Hematopoietic multipotent progenitor cell treated with erythropoietin and hydrocortisone succinate and interleukin-3 and kit ligand, for 17 days (in vitro differentiated cells): ENCODE measurements around the gene THRB.

ENCODE experiments used
- DNase-seq: peaks from one replicate; pipeline ENCODE4 v3.0.0-alpha.2; 2015; ENCODE audit warnings: low spot score

THRB gene

DNA sequence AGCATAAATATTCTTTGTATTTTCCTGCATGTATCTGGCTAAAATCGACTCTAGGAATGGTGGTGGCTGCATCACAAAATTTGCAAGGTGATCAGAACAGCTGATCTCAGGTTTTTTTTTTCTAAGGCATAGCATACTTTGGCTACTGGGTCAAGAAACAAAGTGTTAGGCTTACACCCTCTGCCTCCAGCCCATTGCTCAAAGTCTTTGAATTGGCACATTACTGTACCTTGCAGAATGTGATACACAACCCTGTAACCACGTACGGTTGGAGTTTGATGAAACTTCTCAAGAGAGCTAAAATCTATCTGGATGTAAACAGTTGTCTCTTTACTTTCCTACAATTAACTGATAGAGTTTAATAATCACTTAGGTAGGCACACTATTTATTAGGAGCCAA lies 188.1 kb downstream of the THRB start:
- no peak for DNase-seq

DNA sequence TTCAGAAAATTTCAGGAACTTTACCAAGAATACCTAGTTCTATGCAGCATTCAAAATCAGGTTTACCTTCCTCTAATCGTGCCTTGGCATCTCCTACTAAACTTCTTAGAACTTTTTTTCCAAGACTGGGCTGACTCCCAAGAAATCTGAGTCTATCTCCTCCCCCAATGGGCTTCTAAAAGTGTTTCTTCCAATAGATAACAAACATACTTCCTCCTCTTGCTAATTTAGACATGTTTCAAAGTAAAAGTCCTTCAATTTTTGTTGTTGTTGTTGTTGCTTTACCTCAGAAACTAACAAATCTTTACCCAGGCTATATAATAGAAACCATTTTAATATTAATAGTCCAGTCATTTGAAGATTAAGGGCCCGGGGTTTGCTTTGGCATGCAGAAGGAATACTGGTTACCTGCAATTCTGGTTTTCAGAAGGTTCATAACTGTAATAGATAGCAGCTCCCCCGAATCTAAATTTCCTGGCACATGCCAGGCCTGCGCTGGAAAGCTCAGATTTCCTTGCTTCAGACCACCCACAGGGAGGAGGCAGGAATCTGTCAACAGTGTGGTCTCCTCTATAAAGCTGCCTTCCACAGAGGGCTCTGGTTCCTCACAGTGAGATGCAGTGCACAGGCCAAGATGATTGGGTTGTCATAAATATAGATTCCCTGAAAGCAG lies 188.7 kb downstream of the THRB start:
- DNase-seq = no peak

GRCh38 chr3:24303057-24303754 lies 191.4 kb downstream of the THRB start:
- no peak for DNase-seq

DNA sequence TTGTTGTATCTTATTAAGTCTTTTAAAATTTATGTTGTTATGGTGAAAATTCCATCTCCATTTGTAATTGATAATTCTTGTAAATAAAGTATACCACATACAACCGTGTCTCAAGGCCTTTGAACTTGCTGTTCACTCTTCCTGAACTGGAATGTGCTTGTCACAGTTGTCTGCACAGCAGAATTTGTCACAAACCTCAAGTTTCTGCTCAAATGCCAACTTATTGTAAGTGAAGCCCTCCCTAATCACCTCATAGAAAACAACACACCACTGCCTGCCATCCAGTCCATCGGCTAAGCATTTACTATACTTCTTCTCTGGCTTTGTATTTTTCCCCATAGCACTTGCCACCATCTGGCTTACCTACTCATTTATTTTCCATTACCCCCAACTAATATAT lies 192.3 kb downstream of the THRB start:
- DNase-seq = no peak

GRCh38 chr3:24300949-24301348 lies 193.7 kb downstream of the THRB start:
- DNase-seq = no peak

DNA sequence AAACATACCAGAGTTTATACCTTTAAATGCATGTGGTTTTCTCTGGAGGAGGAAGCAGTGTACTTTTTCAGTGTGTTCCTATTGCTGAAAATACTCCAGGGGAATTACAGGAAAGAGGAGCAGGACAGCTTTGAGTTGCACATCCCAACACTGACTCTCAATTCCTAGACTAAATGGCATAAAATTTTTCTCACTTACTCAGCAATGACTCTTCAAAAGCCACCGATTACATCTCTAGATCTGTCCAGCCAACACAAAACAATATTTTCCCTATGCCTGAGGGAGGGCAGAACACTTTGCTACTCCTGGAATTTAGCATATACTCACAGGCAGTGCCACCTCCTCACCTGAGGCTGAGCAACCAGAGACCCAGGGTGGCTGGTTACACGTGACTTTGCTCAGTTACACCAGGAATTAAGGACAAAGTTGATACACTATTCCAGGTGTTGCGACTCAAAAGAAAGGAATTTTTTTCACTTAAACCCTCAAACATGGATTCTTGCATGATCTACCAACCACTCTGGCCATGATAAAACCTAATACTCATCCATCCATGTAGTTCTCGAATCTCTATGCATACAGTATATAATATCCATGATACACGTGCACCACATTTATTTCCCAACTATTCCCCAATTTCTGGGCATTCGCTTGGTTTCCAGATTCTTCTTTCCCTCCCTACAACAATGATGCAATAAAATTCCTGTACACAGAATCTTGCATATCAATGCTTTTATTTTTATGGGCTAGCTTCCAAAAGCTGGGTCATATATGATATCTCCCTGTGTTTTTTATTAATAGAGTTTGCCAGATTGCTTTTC lies 194.6 kb downstream of the THRB start:
- no peak for DNase-seq

GRCh38 chr3:24299246-24299805 lies 195.3 kb downstream of the THRB start:
- DNase-seq = no peak

- DNase-seq = no peak
Observed at GRCh38 chr3:24296441-24297205, 198.0 kb downstream of the THRB start.

DNA sequence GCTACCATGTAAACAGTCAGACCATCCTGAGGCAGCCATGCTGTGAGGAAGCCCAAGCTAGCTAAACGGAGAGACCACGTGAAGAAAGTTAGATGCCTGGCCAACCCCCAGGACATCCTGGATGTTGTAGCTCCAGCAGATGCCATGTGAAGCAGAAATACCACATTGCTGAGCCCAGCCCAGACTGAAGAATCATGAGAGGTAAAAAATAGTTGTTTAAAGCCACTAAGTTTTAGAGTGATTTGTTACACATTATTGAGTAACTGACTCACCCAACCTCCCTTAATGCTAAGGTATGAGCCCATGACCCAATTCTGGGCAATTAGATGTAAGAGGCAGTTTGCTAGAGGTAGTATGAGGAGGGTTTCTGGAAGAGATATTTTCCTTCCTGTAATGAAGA lies 200.5 kb downstream of the THRB start:
- DNase-seq = no peak

DNA sequence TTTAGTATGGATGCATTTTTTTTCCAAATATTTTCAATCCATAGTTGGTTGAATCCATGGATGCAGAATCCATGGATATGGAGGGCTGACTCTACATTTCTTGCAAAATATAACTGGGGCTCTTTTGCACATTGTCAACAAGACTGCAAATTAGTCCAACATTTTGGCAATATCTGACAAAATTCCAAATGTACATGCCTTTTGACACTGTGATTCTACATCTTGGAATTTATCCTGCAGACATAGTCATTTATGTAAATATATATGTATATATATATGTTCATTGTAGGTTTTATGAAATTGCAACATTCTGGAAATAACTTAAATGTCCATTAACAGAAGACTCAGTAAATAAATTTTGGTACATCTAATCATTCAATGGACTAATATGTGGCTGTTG lies 203.0 kb downstream of the THRB start:
- no peak for DNase-seq

- DNase-seq = no peak
Observed at GRCh38 chr3:24290596-24290995, 204.1 kb downstream of the THRB start.

GRCh38 chr3:24288496-24289236 lies 206.0 kb downstream of the THRB start:
- no peak for DNase-seq

DNA sequence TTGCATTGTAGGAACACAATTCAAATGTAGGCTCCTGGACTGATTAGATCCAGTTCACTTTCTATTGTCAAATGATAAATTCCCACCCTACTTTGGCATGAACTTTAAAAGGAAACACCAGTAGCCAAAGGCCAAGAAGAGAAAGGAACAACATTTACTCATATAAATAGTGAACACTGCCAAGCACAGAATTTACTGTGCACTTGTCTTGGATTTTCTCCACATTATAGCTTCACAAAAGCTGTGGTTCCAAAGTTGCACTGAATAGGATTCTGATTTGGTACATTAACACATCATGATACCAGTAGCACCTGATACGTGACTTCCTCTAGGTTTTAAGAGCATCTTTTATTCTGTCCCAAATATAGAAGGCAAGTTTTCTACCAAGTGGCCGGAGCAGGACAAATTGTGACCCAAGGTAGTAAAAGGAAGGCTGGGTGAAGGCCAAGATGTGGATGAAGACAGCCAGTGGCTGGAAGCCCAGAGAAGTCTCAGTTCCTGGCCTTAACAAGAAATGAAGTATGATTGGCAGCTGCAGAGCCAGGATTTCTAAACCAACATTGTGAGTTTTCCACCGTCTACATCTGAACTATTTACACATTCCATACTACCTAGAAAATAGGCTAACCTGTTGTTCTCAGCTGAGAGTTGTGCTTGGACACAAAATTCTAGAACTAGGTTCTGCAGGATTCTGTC lies 206.7 kb downstream of the THRB start:
- no peak for DNase-seq

- DNase-seq = no peak
Observed at GRCh38 chr3:24286405-24286804, 208.2 kb downstream of the THRB start.

GRCh38 chr3:24278543-24278942 lies 216.1 kb downstream of the THRB start:
- DNase-seq = no peak

- no peak for DNase-seq
Observed at GRCh38 chr3:24273491-24273890, 221.2 kb downstream of the THRB start.

DNA sequence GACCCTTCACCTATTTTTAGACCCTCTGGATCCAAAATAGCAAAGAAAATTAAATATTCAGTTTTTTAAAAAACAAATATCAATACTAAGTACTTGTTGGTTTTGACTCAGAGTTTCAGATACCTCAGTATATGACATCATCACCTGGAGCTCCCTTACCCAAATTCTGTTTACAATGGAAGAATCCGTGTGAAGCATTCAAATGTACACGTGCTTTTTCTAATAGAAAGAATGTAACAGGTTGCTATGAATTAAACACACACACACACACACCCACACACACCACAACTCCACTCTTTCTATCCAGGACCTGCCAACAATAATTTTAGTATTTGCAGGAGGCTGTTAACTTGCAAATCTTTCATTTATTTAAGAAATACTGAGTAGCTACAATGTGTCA lies 221.8 kb downstream of the THRB start:
- no peak for DNase-seq

- DNase-seq = no peak
Observed at GRCh38 chr3:24272408-24272807, 222.2 kb downstream of the THRB start.

- no peak for DNase-seq
Observed at GRCh38 chr3:24271228-24271627, 223.4 kb downstream of the THRB start.

DNA sequence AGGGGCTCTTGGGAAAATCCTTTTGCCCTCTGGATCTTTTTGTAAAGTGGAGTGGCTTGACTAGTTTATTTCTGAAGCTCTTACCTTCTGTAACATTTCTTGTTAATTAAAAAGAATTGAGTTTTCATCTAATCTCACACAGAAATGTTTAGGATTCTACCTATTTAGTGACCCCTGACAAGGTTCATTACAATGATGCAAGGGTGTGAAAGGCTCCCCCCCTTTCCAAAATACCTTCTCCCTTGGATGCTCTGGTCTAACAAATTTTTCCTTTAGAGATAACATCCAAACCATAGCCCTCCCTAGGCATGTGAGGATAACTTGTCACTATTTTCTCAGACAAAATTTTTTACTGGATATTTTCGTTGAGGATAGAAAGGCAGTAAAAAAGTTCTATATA lies 223.9 kb downstream of the THRB start:
- no peak for DNase-seq
